Adrenal gland (tissue), 12 donors: ENCODE measurements around the gene COMT. TPM values are rescaled to one million over a fixed set of nuclear protein-coding genes. Genes with fewer than 3 reads are reported as not detected.
"Not testable (repeated sequence)": the region's sequence is repeated elsewhere in the genome, so short reads cannot be mapped to it uniquely, and the experiment has no call there.

ENCODE experiments used
- DNase-seq, 7 donors: peaks; one replicate each; pipeline ENCODE4 v3.0.0-alpha.2; 2019 to 2020
- H3K27ac ChIP-seq, 5 donors: fragments of 200-600 bp; sonication (generic) in 4 of 5; 1 replicate in 3 of 5; 2 replicates in 2 of 5; pipeline versions ENCODE4 v1.5.1 to v1.8.0; 2016 to 2020; ENCODE audit warnings: mild to moderate bottlenecking in 1 of 5
- H3K27me3 ChIP-seq: fragments of 200-600 bp; 2 replicates; pipeline ENCODE4 v1.8.0; 2021
- H3K36me3 ChIP-seq, 2 donors: fragments of 200-600 bp; replicated peaks in 1 of 2; 1 replicate in 1 of 2; 2 replicates in 1 of 2; pipeline versions ENCODE4 v1.5.1 to v1.8.0; 2018 to 2022
- H3K4me1 ChIP-seq, 2 donors: fragments of 200-600 bp; replicated peaks in 1 of 2; 1 replicate in 1 of 2; 2 replicates in 1 of 2; pipeline versions ENCODE4 v1.5.1 to v1.8.0; 2018 to 2021
- H3K4me3 ChIP-seq, 4 donors: fragments of 200-600 bp; sonication (generic) in 3 of 4; one replicate each; pipeline ENCODE4 v1.5.1; 2016 to 2018
- H3K9me3 ChIP-seq, 3 donors: fragments of 200-600 bp; sonication (generic) in 1 of 3; replicated peaks in 1 of 3; 1 replicate in 2 of 3; 2 replicates in 1 of 3; pipeline versions ENCODE4 v1.5.1 to v1.8.0; 2016 to 2021
- POLR2A ChIP-seq, 2 donors: fragments of 450-650 bp; IDR thresholded peaks; one replicate each; pipeline ENCODE4 v1.6.1; 2017; ENCODE audit warnings: antibody characterized with exemption in 2 of 2, mild to moderate bottlenecking in 2 of 2, moderate library complexity in 1 of 2
- WGBS, 4 donors: extraction: QIAGEN DNeasy Blood & Tissue Kit in 2 of 4; methylation state at CpG; one replicate each; pipeline versions ENCODE4 v1.1.5 to v1.1.7; 2013 to 2017; 5-methylcytosine and 5-hydroxymethylcytosine counted together
- intact Hi-C, 2 donors: fragments of 100-400 bp; cut with DNase I; formaldehyde crosslinking; loops; one replicate each; pipeline versions ENCODE4 v1.14.1 to v1.15.0; 2022 to 2023
- polyA plus RNA-seq, 3 donors: library from polyadenylated mRNA; stranded (reverse); fragments of 200-250 nt in 2 of 3; fragments of 350-450 nt in 1 of 3; fragmentation: Illumina TruSeq in 1 of 3; extraction: RNeasy Lipid Tissue Mini Kit (QIAGEN cat#74804) in 1 of 3; gene quantifications; one replicate each; pipeline ENCODE4 v1.2.3, GENCODE V29; 2013 to 2014
- total RNA-seq, 9 donors: library from RNA; depleted of rRNA in 4 of 9; stranded (reverse); fragments of >200 nt in 4 of 9; fragments of 120-200 nt in 1 of 9; fragmentation: NEBNext Ultra II Directional in 1 of 9; extraction: Animal tissue kit (Norgen Biotek cat#: 25700) in 1 of 9; gene quantifications; one replicate each; pipeline versions ENCODE4 v1.1.0 to v1.2.4, GENCODE V29; 2013 to 2023
- TF ChIP-seq, protein P1 (sequence below), 6 experiments: fragments of 450-650 bp in 4 of 6; fragments of 200-600 bp in 2 of 6; sonication (generic) in 1 of 6; IDR thresholded peaks; 1 replicate in 5 of 6; 2 replicates in 1 of 6; pipeline versions ENCODE4 v1.5.1 to v1.8.0; 2016 to 2021; ENCODE audit warnings: antibody characterized with exemption in 6 of 6, mild to moderate bottlenecking in 2 of 6, moderate library complexity in 1 of 6
- donor health status: healthy with polysubstance abuse.
- donor health status: Bipolar disorder and iron deficiency.
- donor health status: DM: yes; HTN: yes; CAD: no.
- donor health status: DM: no; HTN: no; CAD: no.
- donor health status: DM: no; HTN: no; CAD: no.
- donor health status: DM: yes; HTN: yes; CAD: no.

Gene COMT
- total and polyA plus RNA-seq, 12 donors = 51.3 to 743 (median 390) TPM

- no peak overlapping the region for H3K27ac ChIP-seq
- H3K9me3 ChIP-seq = no peaks in the 10 kb centered on the region
- no peaks in the 10 kb centered on the region for H3K4me1 ChIP-seq
- intact Hi-C loops = no loop called here
- no peak overlapping the region for H3K4me3 ChIP-seq
- WGBS, 4 donors = 79 to 89% (median 87%) methylated on average over 21 to 23 of the region's 23 CpGs
- no peak for TF ChIP-seq POLR2A (IDR thresholded peaks at IDR 0.05)
- TF ChIP-seq, protein P1, sequence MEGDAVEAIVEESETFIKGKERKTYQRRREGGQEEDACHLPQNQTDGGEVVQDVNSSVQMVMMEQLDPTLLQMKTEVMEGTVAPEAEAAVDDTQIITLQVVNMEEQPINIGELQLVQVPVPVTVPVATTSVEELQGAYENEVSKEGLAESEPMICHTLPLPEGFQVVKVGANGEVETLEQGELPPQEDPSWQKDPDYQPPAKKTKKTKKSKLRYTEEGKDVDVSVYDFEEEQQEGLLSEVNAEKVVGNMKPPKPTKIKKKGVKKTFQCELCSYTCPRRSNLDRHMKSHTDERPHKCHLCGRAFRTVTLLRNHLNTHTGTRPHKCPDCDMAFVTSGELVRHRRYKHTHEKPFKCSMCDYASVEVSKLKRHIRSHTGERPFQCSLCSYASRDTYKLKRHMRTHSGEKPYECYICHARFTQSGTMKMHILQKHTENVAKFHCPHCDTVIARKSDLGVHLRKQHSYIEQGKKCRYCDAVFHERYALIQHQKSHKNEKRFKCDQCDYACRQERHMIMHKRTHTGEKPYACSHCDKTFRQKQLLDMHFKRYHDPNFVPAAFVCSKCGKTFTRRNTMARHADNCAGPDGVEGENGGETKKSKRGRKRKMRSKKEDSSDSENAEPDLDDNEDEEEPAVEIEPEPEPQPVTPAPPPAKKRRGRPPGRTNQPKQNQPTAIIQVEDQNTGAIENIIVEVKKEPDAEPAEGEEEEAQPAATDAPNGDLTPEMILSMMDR (IDR thresholded peaks at IDR 0.05) = no peak
- peaks cover 0 to 54% of the 10 kb centered on the region in 2 donors for H3K36me3 ChIP-seq
- no peak for DNase-seq
- no peaks in the 10 kb centered on the region for H3K27me3 ChIP-seq
Measured at GRCh38 chr22:19918332-19919106, 23.1 kb upstream of the COMT start.

- Histone ChIP-seq H3K27me3 (no peaks in the 10 kb centered on the region), H3K4me1 (no peaks in the 10 kb centered on the region), H3K36me3 (peaks cover 0 to 42% of the 10 kb centered on the region in 2 donors), H3K4me3 (no peak overlapping the region), H3K27ac (no peak overlapping the region), H3K9me3 (no peaks in the 10 kb centered on the region)
- DNase-seq = no peak
- intact Hi-C loops = no loop called here
- 87 to 99% (median 96%) methylated on average over 4 to 13 of the region's 13 CpGs for WGBS, 4 donors
- TF ChIP-seq, protein P1 (IDR thresholded peaks at IDR 0.05) = no peak
- TF ChIP-seq POLR2A (IDR thresholded peaks at IDR 0.05) = no peak
Measured at GRCh38 chr22:19919701-19920363, 21.7 kb upstream of the COMT start.

GRCh38 chr22:19921544-19922081 is 20.0 kb upstream of the COMT start:
- 67 to 97% (median 84%) methylated on average over 3 of the region's 3 CpGs for WGBS, 4 donors
- no peak overlapping the region for H3K27ac ChIP-seq
- peaks cover 0 to 26% of the 10 kb centered on the region in 2 donors for H3K36me3 ChIP-seq
- no peak for TF ChIP-seq POLR2A (IDR thresholded peaks at IDR 0.05)
- TF ChIP-seq, protein P1 (IDR thresholded peaks at IDR 0.05) = no peak
- no peaks in the 10 kb centered on the region for H3K9me3 ChIP-seq
- H3K4me3 ChIP-seq = no peak overlapping the region
- intact Hi-C loops = no loop called here
- no peaks in the 10 kb centered on the region for H3K27me3 ChIP-seq
- no peaks in the 10 kb centered on the region for H3K4me1 ChIP-seq
- DNase-seq = no peak

GRCh38 chr22:19923914-19924513 is 17.6 kb upstream of the COMT start:
- no peak for TF ChIP-seq POLR2A (IDR thresholded peaks at IDR 0.05)
- TF ChIP-seq, protein P1 (IDR thresholded peaks at IDR 0.05) = no peak
- intact Hi-C loops = no loop called here
- H3K4me1 ChIP-seq = no peaks in the 10 kb centered on the region
- H3K27me3 ChIP-seq = no peaks in the 10 kb centered on the region
- DNase-seq = no peak
- H3K27ac ChIP-seq = no peak overlapping the region
- no peak overlapping the region for H3K4me3 ChIP-seq
- 78 to 86% (median 83%) methylated on average over 12 of the region's 12 CpGs for WGBS, 4 donors
- no peaks in the 10 kb centered on the region for H3K9me3 ChIP-seq
- peaks cover 0 to 2% of the 10 kb centered on the region in 2 donors for H3K36me3 ChIP-seq

DNA sequence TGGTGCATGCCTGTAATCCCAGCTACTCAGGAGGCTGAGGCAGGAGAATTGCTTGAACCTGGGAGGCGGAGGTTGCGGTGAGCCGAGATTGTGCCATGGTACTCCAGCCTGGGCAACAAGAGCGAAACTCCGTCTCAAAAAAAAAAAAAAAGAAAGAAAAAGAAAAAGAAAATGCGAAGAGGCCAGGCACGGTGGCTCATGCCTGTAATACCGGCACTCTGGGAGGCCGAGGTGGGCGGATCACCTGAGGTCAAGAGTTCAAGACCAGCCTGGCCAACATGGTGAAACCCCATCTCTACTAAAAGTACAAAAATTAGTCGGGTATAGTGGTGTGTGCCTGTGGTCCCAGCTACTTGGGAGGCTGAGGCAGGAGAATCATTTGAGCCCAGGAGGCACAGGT is 15.5 kb upstream of the COMT start:
- H3K27ac ChIP-seq, H3K9me3 ChIP-seq, H3K36me3 ChIP-seq, H3K4me3 ChIP-seq, intact Hi-C loops, H3K27me3 ChIP-seq, DNase-seq, H3K4me1 ChIP-seq: not testable (repeated sequence)
- WGBS, 4 donors = 89 to 95% (median 92%) methylated on average over 10 to 11 of the region's 11 CpGs
